Ishikawa (cell line): ENCODE data around the gene PHF14.

Experiments
- EP300 ChIP-seq: IDR thresholded peaks from 2 replicates; pipeline ENCODE4 v1.6.1; 2012; ENCODE audit warnings: borderline replicate concordance
- FOXM1 ChIP-seq: IDR thresholded peaks from 2 replicates; pipeline ENCODE4 v1.6.1; 2012; ENCODE audit warnings: low read depth, borderline replicate concordance
- YY1 ChIP-seq: IDR thresholded peaks from 2 replicates; pipeline ENCODE4 v1.6.1; 2012; ENCODE audit warnings: low read depth
- TF ChIP-seq, protein P1 (sequence below): IDR thresholded peaks from 2 replicates; pipeline ENCODE4 v1.6.1; 2012; ENCODE audit warnings: low read depth, mild to moderate bottlenecking
- TF ChIP-seq, protein P2 (sequence below): IDR thresholded peaks from 2 replicates; pipeline ENCODE4 v1.6.1; 2012

DNA sequence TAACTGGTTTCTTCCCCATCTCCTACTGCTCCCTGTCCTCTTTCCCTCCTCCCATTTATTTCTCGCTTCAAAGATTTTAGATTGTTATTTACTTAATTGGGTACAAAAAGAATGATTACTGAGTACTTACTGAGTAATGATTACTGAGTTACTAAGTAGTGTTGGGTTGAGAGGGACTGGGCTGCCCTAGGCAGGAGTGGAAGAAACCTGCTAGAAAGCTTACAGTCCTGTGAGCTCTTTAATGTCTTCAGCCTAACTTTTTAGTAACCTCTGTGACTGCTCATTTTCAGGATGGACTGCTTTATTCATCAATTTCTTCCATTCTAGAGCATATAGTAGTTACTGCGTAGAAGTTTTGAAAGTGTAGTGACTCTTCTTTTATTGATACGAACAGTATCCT lies 7.6 kb downstream of the PHF14 start:
- TF ChIP-seq, protein P1, sequence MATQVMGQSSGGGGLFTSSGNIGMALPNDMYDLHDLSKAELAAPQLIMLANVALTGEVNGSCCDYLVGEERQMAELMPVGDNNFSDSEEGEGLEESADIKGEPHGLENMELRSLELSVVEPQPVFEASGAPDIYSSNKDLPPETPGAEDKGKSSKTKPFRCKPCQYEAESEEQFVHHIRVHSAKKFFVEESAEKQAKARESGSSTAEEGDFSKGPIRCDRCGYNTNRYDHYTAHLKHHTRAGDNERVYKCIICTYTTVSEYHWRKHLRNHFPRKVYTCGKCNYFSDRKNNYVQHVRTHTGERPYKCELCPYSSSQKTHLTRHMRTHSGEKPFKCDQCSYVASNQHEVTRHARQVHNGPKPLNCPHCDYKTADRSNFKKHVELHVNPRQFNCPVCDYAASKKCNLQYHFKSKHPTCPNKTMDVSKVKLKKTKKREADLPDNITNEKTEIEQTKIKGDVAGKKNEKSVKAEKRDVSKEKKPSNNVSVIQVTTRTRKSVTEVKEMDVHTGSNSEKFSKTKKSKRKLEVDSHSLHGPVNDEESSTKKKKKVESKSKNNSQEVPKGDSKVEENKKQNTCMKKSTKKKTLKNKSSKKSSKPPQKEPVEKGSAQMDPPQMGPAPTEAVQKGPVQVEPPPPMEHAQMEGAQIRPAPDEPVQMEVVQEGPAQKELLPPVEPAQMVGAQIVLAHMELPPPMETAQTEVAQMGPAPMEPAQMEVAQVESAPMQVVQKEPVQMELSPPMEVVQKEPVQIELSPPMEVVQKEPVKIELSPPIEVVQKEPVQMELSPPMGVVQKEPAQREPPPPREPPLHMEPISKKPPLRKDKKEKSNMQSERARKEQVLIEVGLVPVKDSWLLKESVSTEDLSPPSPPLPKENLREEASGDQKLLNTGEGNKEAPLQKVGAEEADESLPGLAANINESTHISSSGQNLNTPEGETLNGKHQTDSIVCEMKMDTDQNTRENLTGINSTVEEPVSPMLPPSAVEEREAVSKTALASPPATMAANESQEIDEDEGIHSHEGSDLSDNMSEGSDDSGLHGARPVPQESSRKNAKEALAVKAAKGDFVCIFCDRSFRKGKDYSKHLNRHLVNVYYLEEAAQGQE = no peak
- TF ChIP-seq EP300 (no peak), FOXM1 (no peak), YY1 (no peak)
- TF ChIP-seq, protein P2, sequence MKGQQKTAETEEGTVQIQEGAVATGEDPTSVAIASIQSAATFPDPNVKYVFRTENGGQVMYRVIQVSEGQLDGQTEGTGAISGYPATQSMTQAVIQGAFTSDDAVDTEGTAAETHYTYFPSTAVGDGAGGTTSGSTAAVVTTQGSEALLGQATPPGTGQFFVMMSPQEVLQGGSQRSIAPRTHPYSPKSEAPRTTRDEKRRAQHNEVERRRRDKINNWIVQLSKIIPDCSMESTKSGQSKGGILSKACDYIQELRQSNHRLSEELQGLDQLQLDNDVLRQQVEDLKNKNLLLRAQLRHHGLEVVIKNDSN = no peak
